Activated CD8-positive, alpha-beta memory T cell treated with anti-CD3 and anti-CD28 coated beads, Interleukin-2, amount 50 U/mL, for 4 hours (primary cell): ENCODE measurements around the gene UBE3C.
A peak's percentile ranks its signal among the peaks of the same experiment; 100 is the strongest.
"Not testable (repeated sequence)": the region's sequence is repeated elsewhere in the genome, so short reads cannot be mapped to it uniquely, and the experiment has no call there.

Experiments used
- DNase-seq: peaks from one replicate; pipeline ENCODE4 v3.0.0-alpha.2; 2020

Gene UBE3C

GRCh38 chr7:157274094-157274634 is 135.4 kb downstream of the UBE3C start:
- DNase-seq: peak; percentile 1

GRCh38 chr7:157274991-157275427 is 136.3 kb downstream of the UBE3C start:
- peak; percentile 12 for DNase-seq

GRCh38 chr7:157276091-157276561 is 137.4 kb downstream of the UBE3C start:
- DNase-seq: no peak

- no peak for DNase-seq
These were observed 138.2 kb downstream of the UBE3C start for GRCh38 chr7:157276731-157277562.

- not testable (repeated sequence) for DNase-seq
These were observed 138.8 kb downstream of the UBE3C start for GRCh38 chr7:157277568-157277967.

- DNase-seq: no peak
These were observed 139.6 kb downstream of the UBE3C start for GRCh38 chr7:157278167-157278790.

- DNase-seq: no peak
These were observed 140.3 kb downstream of the UBE3C start for GRCh38 chr7:157278791-157279724.

- no peak for DNase-seq
These were observed 141.1 kb downstream of the UBE3C start for GRCh38 chr7:157279741-157280215.

- no peak for DNase-seq
These were observed 141.6 kb downstream of the UBE3C start for GRCh38 chr7:157280216-157280841.

- no peak for DNase-seq
These were observed 142.7 kb downstream of the UBE3C start for GRCh38 chr7:157281221-157281998.

- no peak for DNase-seq
These were observed 143.5 kb downstream of the UBE3C start for GRCh38 chr7:157282141-157282801.

- no peak for DNase-seq
These were observed 145.7 kb downstream of the UBE3C start for GRCh38 chr7:157284229-157285014.

GRCh38 chr7:157291404-157292080 is 152.8 kb downstream of the UBE3C start:
- no peak for DNase-seq

GRCh38 chr7:157292258-157292657 is 153.5 kb downstream of the UBE3C start:
- DNase-seq: no peak

- no peak for DNase-seq
These were observed 154.2 kb downstream of the UBE3C start for GRCh38 chr7:157292770-157293412.

GRCh38 chr7:157293413-157293788 is 154.7 kb downstream of the UBE3C start:
- no peak for DNase-seq

- no peak for DNase-seq
These were observed 156.0 kb downstream of the UBE3C start for GRCh38 chr7:157294773-157295172.

- no peak for DNase-seq
These were observed 156.6 kb downstream of the UBE3C start for GRCh38 chr7:157295338-157295737.

- DNase-seq: no peak
These were observed 158.5 kb downstream of the UBE3C start for GRCh38 chr7:157297185-157297584.
